HG03520 (cell line): ENCODE measurements around the gene DAP.
"Not testable (repeated sequence)": the region's sequence is repeated elsewhere in the genome, so short reads cannot be mapped to it uniquely, and the experiment has no call there.

Source experiments
- ATAC-seq: cut with Tn5 transposase; IDR thresholded peaks from one replicate; pipeline ENCODE4 v1.9.1; 2021; ENCODE audit warnings: mild to moderate bottlenecking, moderate library complexity; ENCODE audit not compliant: unreplicated experiment

The DAP gene

DNA sequence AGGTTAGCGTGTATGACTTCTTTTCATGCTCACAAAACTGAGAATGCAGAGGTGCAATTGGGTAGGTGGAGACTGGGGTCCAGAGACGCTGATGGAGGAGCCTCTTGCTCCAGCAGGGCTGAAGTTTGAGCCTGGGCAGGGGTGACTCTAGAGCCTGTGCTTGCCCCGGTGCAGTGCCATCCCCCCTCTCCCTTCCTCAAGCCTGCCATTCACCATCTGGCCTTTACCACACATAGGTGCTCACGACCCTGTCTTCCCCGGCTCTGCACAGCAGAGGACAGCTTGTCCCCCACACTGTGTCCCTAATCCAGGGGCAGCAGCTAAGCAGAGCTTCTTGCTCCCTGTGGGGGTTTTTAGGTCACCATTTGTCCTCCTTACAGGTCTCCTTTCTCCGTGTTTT is 86.5 kb downstream of the DAP start:
- ATAC-seq: no peak

DNA sequence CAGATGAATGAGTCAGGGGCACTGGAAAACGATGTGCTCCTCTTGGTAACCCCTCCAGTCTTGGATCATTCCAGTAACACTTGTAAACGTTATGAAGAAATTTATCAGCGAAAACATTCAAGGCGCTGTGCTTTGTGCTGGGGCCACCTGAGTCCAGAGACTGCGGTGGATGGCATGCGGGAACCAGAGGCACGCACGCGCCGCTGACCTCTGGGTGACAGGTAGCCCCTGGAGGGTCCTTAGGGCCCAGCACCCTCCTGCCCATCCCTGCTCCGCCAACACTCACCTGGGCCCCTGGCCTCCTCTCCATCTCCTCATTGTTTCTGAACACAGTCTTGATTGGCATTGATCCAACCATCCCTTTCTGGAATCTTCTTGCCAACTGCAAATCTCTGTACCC is 86.9 kb downstream of the DAP start:
- no peak for ATAC-seq

DNA sequence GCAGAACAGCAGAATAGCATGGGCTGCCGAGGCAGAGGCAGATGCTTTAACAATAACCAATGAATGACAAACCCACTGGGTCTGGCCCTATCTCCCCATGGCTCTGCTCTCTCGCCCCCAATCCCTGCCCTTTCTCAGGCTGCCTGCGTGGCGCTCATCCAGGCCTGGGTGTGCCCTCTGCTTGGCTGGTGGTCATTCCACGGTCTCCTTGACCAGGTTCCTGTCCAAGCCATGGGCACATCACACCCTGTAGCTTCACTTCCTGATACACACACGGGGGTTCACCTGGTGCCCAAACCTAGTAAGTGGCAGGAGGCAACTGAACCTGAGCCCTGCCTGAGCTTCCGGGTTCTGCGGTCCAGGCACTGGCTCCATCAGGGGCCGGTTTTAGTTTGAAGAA is 87.6 kb downstream of the DAP start:
- ATAC-seq: no peak

DNA sequence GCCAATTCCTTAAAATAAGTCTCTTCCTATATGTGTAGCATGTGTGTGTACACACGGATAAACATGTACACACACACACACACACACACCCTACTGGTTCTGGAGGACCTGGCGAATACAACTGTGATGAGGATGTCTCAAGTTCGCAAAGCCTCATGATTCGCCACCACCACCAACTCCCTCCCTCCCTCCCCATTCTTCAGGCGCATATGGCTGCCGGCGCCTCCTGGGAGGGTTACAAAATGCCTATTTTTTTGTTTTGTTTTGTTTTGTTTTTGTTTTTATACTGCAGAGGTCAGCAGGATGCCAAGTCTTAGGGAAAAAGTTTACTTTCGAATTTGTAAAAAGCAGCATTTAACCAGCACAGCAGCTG is 88.0 kb downstream of the DAP start:
- ATAC-seq: no peak

DNA sequence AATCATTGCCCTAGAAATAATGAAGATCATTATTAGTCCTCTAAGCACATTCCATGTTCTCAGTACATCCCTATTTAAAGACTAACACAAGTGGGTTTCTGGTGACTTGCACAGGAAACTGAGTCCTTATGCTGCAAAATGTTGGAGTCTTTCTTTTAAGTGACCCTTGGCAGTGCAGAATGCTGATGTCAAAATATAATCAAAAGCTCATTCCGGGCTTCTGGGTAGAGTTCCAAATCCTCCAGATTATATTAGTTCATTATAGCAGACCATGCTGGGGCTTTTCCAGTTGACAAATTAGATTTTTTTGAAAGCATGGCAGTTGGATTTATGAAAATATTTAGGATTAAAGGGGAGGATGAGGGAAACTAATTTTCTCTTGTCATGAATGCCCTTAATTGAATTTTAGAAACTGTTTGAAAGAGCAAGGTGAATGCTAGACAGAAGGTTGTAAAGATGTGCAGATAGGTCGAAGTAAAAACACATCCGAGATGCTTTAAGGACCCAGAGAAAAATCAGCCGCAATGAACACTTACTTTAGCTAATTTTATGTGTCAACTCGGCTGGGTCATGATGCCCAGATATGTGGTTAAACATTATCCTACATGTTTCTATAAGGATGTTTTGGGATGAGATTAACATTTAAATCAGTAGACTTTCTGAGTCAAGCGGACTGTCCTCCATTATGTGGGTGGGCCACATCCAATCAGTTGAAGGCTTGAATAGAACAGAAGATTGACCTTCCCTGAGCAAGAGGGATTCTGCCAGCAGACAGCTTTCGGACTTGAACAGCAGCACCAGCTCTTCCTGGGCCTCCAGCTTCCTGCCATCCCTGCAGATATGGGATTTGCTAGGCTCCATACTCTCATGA is 88.7 kb downstream of the DAP start:
- no peak for ATAC-seq

DNA sequence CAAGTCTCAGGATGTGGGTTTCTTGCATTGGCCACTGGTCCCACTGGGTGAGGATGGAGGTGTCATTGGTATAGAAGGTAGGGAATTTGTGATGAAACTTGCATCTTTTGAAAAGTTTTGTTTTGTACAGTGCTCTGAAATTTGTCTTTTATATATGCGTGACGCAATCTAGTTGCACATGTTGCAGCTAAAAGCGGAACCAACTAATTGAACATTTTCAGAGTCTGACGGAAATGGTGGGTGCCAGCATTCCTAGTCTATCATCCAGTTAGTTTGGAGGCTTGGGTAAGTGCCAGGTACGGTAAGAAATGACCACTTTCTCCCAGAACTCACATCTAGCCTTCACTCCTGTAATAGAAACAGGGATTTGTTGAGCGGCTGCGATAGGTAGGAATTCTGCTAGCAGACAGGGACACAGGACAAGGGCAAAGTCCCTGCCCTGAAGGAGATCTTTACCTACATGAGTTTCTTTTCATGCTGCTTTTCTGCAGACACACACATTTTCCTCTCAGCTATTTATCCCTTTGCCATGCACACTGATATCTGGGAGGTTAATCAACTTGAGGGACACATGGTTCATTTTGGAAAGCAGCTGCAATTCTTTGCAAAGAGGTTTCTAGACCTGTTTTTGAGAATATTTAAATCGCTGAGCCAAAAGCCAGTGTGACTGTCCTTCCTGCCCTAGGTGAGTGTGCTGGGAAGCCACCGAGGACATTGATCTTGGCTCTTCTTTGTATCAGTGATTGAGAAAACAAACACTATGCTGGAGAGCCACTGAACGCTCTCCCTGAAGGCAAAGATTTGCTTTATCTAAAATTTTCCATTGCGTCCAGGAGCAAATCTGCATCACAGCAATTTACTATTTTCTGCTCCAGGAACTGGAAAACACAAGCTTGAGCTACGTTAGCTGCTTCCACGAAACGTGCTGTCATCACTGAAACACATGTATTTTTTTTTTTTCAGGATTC is 89.7 kb downstream of the DAP start:
- ATAC-seq: no peak

DNA sequence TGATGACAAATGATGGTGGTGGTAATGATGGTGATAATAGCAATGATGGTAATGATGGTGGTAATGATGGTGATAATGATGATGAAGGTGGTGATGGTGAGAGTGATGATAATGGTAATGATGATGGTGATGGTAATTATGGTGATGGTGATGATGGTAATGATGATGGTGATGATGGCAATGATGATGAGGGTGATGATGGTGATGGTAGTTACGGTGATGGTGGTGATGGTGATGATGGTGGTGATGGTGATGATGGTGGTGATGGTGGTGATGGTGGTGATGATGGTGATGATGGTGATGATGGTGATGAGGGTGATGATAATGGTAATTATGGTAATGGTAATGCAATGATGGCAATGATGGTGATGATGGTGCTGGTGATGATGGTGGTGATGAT is 91.1 kb downstream of the DAP start:
- no peak for ATAC-seq

DNA sequence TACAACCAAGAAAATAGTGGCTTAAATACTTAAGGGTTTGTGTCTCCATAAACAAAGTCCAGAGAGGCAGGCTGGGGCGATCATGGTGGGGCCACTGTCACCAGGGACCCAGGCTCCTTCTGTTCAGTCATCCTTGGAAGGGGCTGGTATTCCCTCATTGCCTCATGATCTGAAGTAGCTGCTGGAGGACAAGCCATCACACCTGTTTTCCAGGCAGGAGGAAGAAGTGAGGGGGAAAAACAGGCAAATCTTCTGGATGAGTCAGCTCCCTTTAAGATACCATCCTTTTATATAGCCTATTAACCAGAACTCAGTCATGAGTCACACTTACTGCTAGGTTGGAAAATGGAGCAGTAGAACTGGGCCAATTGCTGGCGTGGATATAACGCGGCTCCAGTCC is 92.3 kb downstream of the DAP start:
- ATAC-seq: no peak

DNA sequence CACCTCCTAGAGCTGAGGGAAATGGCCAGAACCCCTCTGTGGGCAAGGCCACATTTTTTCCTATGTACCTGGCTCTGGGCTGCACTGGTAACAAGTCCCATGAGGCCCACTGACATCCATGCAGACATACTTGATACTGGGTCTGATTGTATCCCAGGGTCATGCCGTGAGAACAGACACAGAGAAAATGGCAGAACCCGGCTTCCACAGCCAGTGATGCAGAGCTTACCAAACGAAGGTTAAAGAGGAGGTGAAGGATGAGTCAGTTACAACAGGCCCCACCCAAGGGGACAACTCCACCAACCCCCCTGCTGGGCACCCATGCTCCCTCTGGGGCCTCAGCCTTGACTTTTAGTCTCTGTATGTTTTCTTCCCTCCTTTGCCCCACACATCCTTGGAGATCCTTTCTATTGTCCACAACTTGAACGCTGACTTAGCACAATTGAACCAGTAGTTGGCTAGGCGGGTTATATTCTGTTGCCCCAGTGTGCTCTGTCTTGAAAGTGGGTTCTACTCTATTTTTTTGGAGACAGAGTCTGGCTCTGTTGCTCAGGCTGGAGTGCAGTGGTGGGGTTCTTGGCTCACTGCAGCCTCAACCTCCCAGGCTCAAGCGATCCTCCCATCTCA is 93.5 kb downstream of the DAP start:
- ATAC-seq: no peak

DNA sequence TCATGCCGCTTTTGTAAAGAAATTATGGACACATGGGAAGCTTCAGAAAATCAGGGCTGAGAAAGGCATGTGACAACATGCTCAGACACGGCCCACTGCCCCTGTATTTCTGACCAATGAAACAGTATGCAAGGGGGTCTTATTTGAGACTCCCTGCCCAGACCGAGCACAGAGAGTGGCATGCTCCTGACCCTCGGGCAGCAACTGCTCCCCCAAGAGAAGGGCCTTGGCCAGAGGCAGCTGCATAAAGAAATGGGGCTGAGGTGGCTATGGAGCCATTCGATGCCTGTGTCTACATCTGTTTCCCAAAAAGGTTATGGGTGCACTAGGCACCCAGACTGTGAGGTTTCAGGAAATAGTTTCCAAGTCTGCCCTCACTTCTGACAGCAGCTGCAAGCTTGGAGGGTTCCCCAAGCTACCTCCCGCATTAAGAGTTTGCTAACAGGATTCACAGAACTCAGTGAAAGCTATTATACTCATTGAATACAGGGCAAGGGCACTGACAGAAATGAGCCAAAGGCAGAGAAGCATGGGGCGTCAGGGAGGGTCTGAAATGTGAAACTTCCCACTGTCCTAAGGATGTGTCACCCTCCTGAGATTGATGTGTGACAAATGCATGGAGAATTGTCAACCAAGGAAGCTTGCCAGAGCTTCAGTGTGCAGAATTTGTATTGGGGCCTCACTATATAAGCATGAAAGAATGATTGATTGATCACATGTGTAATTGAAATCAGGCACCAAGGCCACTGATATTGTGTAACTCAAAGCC is 94.3 kb downstream of the DAP start:
- ATAC-seq: no peak

DNA sequence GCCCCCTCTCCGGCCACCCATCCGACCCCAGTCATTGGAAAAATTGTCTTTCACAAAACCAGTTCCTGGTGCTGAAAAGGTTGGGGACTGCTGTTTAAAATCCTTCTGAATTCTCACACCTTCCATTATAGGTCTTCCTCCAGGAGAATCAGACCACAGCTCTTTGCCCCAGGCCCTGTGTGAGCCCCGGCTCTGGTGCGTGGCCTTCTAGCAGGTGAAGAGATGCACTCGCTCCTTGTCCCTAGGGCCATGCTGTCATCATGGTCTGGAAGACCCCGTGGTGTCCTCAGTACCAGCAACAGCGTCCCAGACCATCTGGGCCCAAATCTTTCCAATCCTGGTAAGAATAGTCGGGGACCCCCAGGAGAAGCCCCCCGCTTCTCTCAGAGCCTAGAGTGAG is 95.2 kb downstream of the DAP start:
- ATAC-seq: no peak

DNA sequence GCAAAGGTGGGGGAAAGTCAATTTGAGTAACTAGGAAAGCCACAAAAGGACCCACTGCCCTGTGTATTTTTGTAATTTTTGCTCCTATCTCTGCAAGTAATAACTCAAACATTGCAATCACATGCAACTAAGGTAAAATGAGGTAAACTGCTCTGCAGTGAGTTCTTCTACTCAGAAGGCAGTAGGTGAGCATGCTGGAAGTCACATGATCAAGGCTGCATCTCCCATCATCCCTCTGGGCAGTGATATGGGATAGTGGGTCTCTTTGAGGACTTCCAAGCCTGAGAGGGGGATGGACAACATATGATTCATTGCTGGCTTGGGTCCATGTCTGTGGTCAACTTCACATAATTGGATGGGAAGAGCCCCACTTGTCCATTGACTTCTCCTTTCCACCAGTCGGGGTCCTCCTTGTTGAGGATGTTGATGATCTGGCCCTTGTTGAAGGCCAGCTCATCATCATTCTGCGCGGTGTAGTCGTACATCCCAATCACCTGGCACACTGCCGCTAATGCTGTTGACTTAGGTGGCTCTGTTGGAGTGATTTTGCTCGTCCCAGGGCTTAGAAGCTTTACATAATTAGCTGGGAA is 96.8 kb downstream of the DAP start:
- not testable (repeated sequence) for ATAC-seq

DNA sequence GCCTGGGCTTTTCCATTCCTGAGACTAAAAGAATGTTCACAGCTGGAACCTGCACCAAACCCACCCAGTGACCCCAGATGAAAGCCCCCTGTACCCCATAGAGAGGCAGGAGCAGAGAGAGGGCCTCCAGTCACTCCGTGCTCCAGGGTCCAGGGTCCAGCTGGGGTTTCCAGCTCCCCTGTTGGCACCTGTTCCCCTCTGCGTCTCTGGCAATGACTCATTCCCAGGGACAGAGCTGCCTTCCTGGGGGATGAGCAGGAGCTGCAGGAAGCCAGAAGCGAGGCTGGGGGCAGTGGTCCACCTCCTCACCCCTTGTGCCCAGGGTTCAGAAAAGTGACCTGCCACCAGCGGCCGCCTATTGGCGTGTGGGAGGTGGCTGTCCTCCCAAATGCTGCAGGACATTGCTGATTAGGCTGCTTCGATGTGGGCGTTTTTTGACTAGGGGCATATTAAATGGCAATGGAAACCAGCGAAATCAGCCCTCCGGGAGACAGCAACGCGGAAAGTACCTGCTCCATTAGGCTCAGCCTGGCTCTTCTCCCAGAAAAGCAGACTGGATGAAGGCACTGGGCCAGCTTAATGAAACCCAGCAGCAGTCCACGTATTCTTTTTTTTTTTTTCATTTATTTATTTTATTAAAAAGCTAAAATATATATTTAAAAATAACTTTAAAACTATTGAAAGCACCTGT is 97.4 kb downstream of the DAP start:
- no peak for ATAC-seq

DNA sequence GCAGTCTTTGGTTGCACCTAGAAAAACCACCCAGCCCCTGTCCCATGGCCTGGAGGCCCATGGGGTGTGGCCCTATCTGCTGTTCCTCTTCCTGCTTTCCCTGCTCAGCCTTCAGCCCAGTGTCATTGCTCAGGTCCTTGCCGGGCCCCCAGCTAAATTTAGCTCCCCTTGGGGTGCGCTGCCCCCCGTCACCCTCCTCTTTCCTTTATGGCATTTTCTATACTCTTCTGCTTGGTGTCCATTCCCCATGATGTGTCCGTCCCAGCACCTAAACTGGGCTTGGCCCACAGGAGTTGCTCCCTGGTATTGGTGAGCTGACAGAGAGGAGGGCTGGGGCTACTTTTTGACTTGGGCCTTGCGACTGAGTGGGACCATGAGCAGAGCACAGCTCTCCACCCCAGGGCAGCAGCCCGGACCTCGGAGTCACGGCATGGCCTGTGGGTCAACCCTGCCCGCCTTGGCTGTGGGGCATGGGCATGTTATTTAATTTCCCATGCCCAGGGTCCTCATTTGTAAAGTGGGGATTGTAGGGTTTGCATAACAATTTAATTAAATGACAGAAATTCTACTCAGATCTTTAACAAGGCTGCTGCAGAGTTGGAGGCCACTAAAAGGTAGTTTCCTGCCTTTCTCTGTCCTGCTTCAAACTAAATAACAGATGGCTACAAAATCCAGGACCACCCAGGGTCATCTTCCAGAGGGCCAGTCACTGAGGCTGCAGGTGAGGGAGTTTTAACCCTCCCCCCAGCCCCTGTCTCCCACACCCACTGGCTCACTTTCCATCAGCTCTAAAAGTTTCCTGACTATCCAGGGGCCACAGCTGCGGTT is 98.2 kb downstream of the DAP start:
- no peak for ATAC-seq

DNA sequence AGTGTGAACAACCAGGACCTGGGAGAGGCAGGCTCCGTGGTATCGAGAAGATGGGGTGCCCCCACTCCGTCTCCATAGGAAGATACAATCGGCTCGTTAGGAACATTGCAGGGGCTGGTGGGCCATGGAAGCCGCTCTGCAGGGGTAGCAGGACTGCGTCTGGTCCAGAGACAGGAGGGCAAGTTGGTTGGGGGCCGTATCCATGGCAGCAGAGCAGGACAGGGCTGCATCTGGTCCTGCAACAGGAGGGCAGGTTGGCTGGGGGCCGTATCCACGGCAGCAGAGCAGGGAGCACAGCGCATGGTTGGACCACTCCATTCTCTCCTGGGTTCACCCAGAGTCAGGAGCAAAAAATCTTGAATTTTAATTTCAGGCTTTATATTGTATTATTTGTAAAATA is 99.0 kb downstream of the DAP start:
- ATAC-seq: no peak

DNA sequence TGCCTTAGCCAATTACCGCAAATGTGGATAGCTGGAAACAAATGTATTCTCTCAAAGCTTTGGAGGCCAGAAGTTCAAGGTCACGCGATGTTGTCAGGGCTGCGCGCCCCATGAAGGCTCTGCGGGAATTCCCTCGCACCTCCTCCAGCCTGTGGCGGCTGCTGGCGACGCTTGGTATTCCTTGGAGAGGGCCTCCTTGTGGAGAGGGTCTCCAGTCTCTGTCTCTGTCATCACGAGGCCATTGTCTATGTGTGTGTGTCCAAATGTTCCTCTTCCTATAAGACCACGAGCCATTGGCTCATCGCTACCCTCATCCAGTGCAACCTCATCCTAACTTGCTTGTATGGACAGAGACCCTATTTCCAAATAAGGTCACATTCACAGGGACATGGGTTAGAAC is 99.6 kb downstream of the DAP start:
- no peak for ATAC-seq

DNA sequence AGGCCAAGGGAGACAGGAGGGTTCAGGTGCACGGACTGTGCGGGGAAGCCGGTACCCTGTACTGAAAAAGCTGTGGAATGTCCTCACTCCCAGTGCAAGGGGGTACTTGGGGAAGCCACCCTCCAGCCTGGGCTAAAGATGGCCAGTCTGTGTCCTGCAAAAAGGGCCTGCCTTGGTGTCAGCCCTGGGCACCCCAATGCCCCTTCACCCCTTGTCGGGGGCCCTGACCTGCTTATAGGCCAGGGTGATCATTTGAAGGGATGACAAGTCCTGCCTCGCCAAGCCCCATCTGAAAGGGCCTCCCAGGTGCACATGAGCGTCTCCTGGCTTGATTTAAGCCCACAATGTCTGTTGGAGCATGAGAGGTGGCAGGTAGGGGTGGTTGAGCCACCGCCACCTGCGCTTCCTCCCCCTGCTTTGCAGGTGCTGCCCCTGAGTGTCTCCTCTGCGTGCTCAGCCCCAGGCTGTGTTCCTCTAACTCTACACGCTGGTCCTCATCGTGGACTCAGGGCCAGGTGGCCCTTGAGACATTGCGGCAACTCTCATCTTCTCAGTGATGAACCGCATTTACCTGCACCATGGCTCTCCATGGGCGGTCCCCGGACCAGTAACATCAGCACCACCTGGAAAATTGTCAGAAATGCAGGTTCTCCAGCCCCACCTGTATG is 100.2 kb downstream of the DAP start:
- ATAC-seq: no peak

DNA sequence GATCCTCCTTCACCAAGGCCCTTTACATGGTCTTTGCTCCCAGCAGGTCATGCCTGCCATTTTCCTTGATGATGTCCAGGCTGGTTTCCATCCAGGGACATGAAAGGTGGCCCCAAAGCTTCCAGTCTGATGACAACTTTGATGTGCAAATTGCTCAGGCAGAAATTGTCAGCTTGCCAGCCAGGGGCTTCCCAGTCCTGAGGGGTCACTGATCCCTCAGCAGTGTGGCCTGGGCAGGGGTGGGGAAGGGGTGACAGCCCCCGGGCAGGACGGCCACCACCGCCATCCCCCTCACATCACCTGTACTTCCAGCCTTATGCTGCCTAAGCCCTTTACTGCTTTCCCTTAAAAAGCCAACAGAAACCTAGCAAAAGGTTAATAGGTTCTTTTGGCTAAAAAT is 100.9 kb downstream of the DAP start:
- ATAC-seq: no peak
